GM21576 (cell line): Measurements from ENCODE around the gene SLC9A9.
A peak's percentile ranks its signal among the peaks of the same experiment; 100 is the strongest.

Source experiments
- ATAC-seq: cut with Tn5 transposase; IDR thresholded peaks from one replicate; pipeline ENCODE4 v1.9.1; 2021; ENCODE audit warnings: mild to moderate bottlenecking, moderate library complexity; ENCODE audit not compliant: unreplicated experiment

SLC9A9 gene

DNA sequence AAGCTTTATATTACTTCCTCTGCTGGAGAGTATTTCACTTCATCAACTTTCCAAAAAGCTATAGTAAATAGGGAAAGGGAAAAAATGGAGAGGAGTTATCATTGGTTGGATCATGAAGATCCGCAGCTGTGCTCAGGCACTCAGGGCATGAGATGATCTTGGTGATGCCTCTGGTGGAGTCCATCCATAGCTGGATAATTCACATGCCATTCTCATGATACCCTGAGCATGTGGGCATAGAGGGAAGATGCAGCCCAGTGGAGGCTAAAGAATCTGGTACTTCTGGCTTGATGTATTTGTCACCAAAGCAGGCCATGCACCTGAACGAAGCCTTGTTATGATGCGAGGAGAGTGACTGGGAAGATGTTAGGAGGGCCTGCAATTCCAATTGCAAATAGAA is 578.5 kb downstream of the SLC9A9 start:
- ATAC-seq: no peak

DNA sequence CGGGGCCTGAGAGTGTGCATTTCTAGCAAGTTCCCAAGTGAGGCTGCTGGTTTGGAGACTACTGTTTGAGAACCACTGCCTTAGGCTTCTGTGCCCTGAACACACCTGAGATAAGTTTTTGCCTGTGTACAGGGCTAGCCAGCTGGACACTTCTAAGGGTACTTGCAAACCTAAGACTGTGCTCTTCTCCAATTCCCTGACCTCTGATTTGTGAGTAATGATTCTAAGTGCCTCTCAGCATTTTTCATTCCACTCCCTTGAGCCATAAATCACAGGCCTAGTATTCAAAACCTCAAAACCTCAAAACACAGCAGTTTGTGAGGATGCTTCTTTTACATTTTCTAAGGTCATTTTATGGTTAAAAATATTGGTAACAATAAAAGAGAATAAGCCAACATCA is 580.3 kb downstream of the SLC9A9 start:
- no peak for ATAC-seq

DNA sequence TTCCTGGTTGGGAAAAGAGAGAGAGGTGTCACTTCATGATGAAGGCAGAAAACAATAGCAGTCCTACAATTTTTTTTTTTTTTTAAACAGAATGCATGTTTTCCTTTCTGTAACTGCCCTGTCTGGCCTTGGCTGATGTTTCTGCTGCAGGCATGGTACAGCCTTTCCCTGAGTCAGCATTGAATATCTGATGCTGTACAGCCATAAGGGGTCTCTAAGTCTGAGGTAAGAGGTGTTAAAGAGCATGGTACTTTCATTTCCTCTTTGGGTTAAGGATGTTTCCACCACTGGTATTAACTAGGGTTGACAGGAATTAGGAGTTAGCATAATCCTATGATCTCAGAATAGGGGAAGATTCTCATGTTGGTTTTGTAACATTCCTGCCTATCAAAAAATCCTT is 581.3 kb downstream of the SLC9A9 start:
- ATAC-seq: peak; percentile 75

DNA sequence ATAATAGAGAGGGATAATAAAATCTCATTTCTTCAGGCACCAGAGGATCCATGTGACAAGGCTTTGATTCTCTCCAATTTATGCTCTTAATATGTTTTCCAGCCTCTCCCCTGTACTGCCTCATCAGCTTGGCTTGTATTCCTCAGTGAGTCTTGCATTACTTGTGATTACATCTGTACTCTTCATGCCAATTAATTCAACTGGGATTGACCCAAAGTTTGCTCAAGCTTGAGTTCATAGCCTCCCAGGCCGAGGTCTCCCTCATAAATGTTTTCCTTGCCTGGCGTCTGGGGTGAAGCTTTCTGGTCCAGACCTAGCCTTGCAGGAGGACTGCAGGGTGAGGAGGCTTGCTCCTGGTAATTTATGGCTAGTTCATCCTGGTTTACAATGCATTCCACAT is 581.8 kb downstream of the SLC9A9 start:
- no peak for ATAC-seq

GRCh38 chr3:143265501-143266070 is 582.7 kb downstream of the SLC9A9 start:
- ATAC-seq: no peak

- no peak for ATAC-seq
Measured at GRCh38 chr3:143263852-143264513, 584.3 kb downstream of the SLC9A9 start.

GRCh38 chr3:143261848-143262247 is 586.4 kb downstream of the SLC9A9 start:
- no peak for ATAC-seq

DNA sequence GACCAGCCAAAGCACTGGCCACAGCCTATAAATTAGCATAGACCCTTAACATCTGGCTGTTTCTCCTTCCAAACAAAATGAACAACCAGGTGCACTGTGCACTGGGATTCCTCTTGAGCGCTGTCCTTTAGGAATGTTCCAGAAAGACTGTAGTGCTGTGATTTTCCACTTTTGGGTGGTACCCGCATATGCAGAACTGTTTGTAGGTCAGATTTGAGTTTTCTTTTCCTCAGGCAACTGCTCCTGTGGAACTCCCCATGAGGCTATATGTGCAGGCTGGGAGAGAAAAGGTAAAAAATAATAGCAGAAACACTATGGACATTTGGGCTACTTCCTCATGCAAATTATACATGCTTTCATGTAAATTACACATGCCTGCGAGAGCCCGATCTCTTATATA is 589.6 kb downstream of the SLC9A9 start:
- no peak for ATAC-seq

- ATAC-seq: no peak
Measured at GRCh38 chr3:143256416-143256815, 591.9 kb downstream of the SLC9A9 start.

- ATAC-seq: no peak
Measured at GRCh38 chr3:143255739-143256138, 592.5 kb downstream of the SLC9A9 start.

DNA sequence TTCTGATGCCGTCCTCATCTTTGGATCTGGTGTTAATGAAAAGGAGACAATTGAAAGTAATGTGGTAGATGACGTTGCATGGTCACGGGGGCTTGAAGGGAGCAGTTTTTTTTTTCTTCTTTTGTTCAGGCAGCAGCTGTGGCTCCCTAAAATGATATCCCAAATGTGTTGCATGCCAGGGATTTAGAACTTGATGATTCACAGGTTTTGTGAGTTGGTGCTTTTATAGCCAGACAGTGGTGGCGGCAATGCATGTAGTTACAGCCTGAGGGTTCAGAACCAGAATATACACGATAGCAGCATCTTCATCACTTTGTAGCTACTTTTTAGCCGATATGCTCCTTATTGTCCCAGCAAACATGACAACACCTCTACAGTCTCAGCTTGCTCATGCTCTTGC is 595.3 kb downstream of the SLC9A9 start:
- ATAC-seq: no peak

- no peak for ATAC-seq
Measured at GRCh38 chr3:143249014-143249413, 599.3 kb downstream of the SLC9A9 start.

DNA sequence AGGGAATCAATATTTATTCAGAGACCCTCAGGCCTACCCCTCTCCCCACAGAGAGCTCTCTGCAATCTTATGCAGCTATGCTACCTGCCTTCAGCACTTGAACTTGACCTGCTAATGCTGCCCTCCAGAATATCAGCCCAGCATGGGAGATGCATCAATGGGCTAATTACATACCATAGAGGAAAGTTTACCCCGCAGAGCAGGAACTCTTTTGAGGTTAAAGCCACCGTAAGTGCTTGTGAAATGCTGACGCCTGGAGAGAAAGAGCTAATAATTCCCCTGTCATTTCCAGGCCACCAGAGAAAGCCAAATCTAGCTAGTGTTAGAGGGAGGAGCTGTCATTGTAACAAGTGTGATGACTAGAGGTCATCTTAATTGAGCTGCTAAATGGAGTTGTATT is 601.2 kb downstream of the SLC9A9 start:
- no peak for ATAC-seq

- ATAC-seq: no peak
Measured at GRCh38 chr3:143245692-143246091, 602.6 kb downstream of the SLC9A9 start.

DNA sequence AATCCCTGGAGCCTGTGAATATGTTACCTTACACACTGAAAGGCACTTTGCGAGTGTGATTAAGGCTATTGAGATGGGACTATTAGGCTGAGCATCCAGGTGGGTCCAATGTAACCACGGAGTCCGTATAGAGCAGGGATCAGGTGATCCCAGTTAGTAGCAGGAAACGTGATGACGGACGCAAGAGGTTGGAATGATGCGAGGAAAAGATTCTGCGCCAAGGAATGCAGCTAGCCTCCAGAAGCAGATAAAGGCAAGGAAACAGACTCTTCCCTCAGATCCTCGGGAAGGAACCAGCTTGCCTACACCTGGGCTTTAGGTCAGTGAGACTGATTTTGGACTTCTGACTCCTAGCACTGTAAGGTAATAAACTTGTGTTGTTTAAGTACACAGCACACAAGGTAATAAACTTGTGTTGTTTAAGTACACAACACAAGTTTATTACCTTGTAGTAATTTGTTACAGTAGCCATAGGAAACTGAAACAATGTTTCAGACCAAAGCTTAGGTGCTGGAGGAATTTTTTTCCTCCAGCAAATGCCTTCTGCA is 603.7 kb downstream of the SLC9A9 start:
- no peak for ATAC-seq

DNA sequence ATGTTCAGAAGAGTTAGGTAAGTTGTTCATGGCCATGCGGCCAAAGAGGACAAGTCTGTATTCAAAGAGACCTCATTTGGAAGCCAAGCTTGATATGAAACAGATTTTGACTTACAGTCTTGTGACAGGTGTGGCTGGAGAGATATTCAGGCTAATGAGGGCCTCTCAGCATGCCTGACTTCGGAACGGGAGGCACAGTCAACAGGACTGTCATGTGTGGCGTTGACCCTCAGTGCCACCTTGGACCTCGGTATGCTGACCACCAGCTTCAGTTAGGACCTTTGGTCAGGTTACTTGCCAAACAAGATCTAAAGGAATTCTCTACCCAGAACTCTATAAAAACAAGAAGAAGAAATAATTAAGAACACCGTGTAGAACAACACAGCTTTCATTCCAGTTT is 604.6 kb downstream of the SLC9A9 start:
- ATAC-seq: no peak

- no peak for ATAC-seq
Measured at GRCh38 chr3:143242691-143243090, 605.6 kb downstream of the SLC9A9 start.

- no peak for ATAC-seq
Measured at GRCh38 chr3:143242101-143242500, 606.2 kb downstream of the SLC9A9 start.

- no peak for ATAC-seq
Measured at GRCh38 chr3:143241481-143241951, 606.8 kb downstream of the SLC9A9 start.

GRCh38 chr3:143240886-143241285 is 607.4 kb downstream of the SLC9A9 start:
- ATAC-seq: no peak

GRCh38 chr3:143239031-143239430 is 609.2 kb downstream of the SLC9A9 start:
- no peak for ATAC-seq

DNA sequence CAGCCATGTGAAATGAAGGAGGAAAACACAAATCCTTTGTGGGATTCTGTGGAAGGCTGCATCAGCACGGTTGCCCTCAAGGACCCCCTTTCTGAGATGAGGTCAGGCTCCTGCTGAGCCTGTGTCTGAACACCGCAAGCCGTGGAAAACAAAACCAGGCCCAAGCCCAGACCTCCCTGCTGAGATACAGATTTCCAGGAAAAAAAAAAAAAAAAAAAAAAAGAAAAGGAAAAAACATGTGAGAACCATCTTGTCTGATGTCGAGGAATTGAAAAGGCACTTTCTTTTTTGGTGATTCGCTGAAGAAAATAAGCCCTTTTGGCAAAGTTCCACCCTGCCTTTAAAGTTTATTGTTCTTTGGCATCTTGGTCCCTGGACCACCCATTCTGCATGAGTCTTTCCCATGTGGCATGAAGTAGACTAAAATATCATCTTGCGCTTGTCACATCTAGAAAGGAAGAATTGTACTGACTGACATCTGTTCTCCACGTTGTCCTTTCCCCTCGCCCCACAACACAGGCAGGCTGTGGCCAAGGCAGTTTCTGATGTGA is 611.1 kb downstream of the SLC9A9 start:
- no peak for ATAC-seq
